GM13977 (cell line): Measurements from ENCODE around the gene SLC6A6.

Experiments
- DNase-seq: peaks from one replicate; pipeline ENCODE4 v3.0.0; 2012; ENCODE audit warnings: low spot score
- in situ Hi-C: fragments of 300-500 bp; cut with MboI; formaldehyde crosslinking; loops from one replicate; pipeline ENCODE4 v1.12.0; 2022; ENCODE audit warnings: low sequenced_read_pairs, low pct_unique_long_range_greater_than_20kb, mixed read lengths, inconsistent platforms; ENCODE audit not compliant: unreplicated experiment
- TF ChIP-seq, protein P1 (sequence below): IDR thresholded peaks from 2 replicates; pipeline ENCODE4 v1.5.1; 2012; ENCODE audit warnings: mild to moderate bottlenecking, control low read depth; ENCODE audit not compliant: insufficient read depth; ENCODE audit errors: extremely low read depth, missing control alignments

Gene SLC6A6

DNA sequence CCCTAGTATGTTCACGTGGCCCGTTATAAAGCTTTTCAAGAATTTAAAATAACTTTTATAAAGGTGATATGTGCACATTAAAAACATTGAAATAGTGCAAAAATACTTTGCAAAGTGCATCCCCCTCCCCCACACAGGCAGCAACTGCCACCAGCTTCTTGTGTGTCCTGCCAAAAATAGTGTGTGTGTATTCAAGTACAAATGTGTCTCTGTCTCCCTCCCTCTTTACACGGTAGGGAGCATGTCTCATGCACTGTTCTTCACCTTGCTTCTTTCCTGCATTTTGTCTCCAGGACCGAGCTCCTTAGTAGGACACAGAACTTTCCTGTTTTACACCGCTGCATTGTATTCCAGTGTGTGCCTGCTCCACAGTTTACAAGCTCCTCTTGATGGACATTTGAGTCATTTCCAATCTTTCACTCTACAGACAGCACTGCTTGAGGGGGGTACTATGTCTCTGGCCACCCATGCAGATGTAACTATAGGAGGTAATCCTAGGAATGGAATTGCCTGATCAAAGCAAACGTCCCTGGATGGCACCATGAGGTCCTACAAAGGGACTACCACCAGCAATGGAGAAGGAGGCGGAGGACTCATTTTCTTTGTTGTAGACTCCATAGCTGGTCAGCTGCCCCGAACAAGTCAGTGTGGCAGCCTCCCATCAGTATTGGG lies 52.4 kb downstream of the SLC6A6 start:
- in situ Hi-C loops: no loop called here

DNA sequence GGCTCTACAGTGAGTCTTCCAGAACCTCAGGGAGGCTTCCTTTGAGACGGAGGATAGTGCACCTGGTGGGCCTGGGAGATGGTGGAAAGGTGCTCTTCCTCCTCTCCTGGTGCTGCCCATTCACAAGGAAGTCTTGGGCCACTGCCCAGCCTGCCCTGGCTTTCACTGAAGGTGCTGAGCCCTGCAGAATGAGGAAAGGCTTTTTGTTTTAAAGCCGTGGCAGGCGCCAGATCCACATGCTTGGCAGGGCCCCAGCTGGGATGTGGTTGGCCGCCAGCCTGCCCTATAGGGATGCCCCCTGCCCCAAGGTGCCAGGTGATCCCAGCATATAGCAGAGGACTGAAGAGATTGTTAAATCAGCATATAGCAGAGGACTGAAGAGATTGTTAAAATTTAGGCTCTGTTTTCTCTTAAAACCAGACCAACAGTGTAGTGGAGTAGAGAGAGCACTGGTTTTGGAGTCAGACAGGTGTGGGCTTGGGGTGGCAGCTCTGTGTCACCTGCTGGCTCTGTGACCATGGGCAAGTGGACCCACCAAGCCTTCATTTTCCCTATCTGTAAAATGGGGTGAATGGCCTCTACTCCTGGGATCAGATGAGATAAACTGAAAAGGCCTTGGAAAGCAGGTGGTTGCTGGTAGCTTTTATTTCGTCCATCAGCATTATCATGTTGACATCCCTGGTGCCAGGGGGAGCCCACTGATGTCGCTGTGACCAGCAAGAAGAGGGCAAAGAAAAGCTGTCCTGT lies 53.3 kb downstream of the SLC6A6 start:
- in situ Hi-C loops: no loop called here
- TF ChIP-seq, protein P1, sequence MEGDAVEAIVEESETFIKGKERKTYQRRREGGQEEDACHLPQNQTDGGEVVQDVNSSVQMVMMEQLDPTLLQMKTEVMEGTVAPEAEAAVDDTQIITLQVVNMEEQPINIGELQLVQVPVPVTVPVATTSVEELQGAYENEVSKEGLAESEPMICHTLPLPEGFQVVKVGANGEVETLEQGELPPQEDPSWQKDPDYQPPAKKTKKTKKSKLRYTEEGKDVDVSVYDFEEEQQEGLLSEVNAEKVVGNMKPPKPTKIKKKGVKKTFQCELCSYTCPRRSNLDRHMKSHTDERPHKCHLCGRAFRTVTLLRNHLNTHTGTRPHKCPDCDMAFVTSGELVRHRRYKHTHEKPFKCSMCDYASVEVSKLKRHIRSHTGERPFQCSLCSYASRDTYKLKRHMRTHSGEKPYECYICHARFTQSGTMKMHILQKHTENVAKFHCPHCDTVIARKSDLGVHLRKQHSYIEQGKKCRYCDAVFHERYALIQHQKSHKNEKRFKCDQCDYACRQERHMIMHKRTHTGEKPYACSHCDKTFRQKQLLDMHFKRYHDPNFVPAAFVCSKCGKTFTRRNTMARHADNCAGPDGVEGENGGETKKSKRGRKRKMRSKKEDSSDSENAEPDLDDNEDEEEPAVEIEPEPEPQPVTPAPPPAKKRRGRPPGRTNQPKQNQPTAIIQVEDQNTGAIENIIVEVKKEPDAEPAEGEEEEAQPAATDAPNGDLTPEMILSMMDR: no peak
- no peak for DNase-seq

More for the DNA sequence above, 52.4 kb downstream of the SLC6A6 start:
- no peak for DNase-seq
- TF ChIP-seq, protein P1: no peak

DNA sequence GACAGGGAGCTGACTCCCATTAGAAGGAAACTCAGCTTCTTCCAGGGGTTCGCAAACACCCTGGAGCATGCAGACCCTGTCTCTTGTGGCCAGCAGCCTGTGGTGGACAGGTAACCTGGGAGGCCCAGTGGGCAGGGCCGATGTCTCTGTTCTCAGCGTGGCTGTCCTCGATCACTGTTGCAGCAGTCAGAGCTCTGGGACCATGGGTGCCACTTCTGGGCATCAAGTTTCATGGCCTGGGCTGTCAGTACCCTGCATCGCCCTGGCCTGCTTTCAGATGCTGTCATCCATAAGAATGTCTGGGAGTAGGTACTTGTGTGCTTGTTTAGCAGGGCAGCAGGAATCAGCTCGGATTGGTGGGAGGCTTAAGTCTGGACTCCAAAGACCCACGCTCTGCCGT lies 54.4 kb downstream of the SLC6A6 start:
- in situ Hi-C loops: no loop called here
- no peak for DNase-seq
- TF ChIP-seq, protein P1: no peak

DNA sequence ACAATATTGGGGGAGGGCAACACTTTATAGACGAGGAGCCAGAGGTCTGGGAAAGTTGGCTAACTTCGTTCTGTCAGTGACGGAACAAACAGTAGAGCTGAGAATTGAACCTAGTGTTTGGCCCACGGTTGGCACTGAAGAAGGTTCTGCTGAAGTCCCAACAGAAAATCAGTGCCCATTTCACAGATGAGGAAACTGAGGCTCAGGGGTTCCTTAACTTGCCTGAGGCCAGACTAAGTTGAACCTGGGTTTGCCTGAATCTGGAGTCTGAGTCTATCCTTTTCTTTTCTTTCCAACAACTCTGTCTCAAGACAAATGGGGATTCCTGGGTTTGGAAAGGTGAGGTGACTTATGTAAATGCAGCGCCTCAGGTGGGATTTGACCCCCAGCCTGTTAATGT lies 55.1 kb downstream of the SLC6A6 start:
- TF ChIP-seq, protein P1: no peak
- in situ Hi-C loops: no loop called here
- no peak for DNase-seq

DNA sequence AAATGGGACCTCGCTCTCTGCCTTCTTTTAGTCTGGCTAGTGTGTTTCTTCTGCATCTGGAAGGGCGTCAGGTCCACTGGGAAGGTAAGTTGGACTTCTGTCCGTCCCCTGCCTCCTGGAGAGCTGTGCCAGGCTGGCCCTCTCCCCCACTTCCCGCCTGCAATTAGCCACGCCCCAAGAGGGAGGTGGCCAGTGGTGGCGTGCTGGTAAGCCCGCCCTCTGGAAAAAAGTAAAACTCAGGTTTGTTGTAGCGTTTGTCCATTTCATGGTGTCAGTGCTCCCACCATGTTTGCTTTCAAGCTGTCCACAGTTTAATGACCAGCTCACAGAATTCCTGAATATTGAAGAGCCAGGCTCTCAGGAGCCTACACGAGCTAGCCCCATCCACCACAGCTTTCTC lies 55.6 kb downstream of the SLC6A6 start:
- no peak for DNase-seq

DNA sequence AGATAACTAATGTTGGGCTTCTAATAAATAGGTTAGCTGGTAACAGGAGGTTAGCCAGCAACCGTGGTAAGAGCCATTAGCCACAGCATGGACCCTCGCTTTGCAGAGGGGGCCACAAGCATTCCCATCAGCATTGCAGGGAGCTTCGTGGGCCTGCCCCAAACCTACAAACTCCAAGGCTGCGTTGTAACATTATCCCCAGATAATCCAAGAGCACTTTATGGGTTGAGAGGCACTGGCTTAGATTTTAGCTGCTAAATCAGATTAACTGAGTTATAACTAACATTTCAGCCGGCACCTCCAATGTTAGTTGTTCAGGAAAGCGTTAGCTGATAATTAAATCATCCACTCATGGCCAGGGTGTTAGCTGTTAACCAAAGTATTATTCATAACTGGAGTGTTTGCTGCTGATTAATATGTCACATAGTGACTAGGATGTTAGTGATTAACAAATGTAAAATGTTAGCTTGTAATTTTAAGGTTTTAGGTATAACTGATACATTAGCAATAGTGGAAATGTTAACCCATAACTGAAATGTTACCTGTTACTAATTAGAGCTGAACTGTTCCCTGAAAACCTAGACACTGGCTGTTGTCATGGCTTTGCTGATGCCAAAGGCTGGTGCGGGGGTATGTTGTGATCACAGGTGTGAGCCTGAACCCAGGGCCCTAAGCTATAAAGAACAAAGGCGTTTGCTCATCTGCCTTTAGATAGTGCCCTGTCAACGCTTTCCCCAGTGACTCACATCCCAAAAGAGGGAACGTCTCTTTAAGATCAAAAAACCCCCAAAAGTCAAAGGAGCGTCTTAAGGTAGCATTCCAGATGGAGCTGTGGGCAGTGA lies 56.2 kb downstream of the SLC6A6 start:
- TF ChIP-seq, protein P1: no peak
- in situ Hi-C loops: no loop called here
- DNase-seq: no peak

More for the DNA sequence above, 55.6 kb downstream of the SLC6A6 start:
- in situ Hi-C loops: no loop called here
- TF ChIP-seq, protein P1: no peak
